ENCODE results near the gene C1QL1. TPM values are rescaled to one million over a fixed set of nuclear protein-coding genes. Genes with fewer than 3 reads are reported as not detected.

C1QL1 gene
- polyA plus RNA-seq, 2 donors, result 0.57 to 0.79 TPM

DNA sequence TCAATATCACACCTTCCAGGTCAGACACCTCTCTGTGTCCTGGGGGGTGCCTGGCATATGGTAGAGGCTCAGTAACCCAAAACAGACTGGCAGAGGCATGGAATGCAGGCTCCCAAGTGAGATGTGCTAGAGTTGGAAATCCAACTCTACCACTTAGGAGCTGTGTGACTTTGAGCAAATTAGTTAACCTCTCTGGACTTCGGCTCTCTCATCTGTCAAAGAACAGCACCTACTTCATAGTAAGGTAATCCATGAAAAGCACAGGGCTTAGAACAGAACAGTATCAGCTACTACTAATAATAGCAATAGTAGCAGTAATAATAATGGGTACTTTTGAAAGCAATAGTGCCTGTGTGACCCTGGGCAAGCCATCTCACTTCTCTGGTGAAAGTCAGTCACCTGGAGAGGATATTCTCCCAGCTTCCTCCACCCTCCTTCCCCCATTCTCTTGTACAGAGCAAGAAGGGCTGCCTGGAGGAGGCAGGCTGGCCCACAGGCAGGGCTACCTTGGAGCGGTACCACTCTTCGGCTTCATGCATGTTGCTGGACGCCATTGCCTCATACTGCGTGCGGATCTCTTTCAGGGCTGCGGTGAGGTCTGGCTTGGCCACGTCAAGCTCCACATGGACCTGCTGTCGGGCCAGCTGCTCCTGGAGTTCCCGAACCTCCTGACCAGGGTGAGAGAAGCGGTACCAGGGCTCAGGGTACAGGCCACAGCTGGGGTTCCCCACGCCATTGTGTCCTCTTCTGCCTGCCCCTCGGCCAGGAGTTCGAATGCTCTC is 55.1 kb downstream of the C1QL1 start:
- H3K36me3 ChIP-seq (ENCODE audit: control insufficient read depth in 2 of 2, insufficient read depth in 2 of 2, low read length in 1 of 2), result no peaks in the 10 kb centered on the region
- 88 to 91% methylated on average over 14 of the region's 14 CpGs for WGBS, 2 donors
- peaks cover 3 to 5% of the 10 kb centered on the region in 2 donors for H3K27me3 ChIP-seq (ENCODE audit: control insufficient read depth in 1 of 2, insufficient read depth in 2 of 2, low read length in 2 of 2)
- H3K9me3 ChIP-seq (ENCODE audit: control insufficient read depth in 2 of 2, insufficient read depth in 1 of 2, low read depth in 1 of 2, low read length in 1 of 2), result no peaks in the 10 kb centered on the region
- H3K4me3 ChIP-seq (ENCODE audit: low read depth in 1 of 2, low read length in 2 of 2), result no peak overlapping the region
- H3K27ac ChIP-seq (ENCODE audit: low read depth in 2 of 2, low read length in 1 of 2), result no peak overlapping the region
- H3K4me1 ChIP-seq (ENCODE audit: control insufficient read depth in 2 of 2, insufficient read depth in 2 of 2, low read length in 1 of 2), result peaks cover 7 to 15% of the 10 kb centered on the region in 2 donors

DNA sequence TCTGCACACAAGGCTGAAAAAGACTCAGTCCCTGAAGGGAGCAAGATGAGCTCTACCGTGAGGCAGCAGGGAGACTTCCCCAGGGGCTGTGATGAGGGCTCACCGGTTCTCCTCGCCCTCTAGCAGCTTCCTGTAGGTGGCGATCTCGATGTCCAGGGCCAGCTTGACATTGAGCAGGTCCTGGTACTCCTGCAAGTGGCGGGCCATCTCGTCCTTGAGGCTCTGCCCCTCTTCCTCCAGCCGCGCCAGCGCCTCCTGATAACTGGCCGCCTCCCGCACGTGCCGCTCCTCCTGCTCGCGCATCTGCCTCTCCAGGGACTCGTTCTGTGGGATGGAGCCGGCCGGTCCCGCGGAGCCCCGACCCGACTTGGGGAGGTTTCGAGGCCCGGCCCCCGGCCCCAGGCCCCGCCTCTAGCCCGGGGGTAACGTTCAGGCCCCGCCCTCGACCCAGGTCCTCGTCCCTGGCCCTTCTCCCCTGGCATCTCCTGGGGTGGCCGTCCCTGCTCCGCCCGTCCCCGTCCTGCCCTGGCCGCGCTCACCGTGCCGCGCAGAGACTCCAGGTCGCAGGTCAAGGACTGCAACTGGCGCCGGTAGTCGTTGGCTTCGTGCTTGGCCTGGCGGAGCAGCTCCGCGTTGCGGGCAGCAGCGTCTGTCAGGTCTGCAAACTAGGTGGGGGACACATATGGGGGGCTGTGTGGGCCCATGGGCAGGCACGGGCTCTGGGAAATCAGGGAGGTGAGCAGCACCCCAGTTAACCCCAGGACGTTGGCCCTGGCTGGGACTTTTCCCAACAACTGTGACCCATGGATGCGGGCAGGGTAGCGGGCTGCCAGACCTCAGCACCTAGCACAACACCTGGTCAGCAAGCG is 56.7 kb downstream of the C1QL1 start:
- H3K4me3 ChIP-seq (ENCODE audit: low read depth in 1 of 2, low read length in 2 of 2), result peak overlapping the region in 1 of 2 donors; percentile 10
- peaks cover 3 to 5% of the 10 kb centered on the region in 2 donors for H3K4me1 ChIP-seq (ENCODE audit: control insufficient read depth in 2 of 2, insufficient read depth in 2 of 2, low read length in 1 of 2)
- 16% methylated on average over 49 to 56 of the region's 56 CpGs for WGBS, 2 donors
- H3K9me3 ChIP-seq (ENCODE audit: control insufficient read depth in 2 of 2, insufficient read depth in 1 of 2, low read depth in 1 of 2, low read length in 1 of 2), result no peaks in the 10 kb centered on the region
- no peak overlapping the region for H3K27ac ChIP-seq (ENCODE audit: low read depth in 2 of 2, low read length in 1 of 2)
- H3K27me3 ChIP-seq (ENCODE audit: control insufficient read depth in 1 of 2, insufficient read depth in 2 of 2, low read length in 2 of 2), result peaks cover 3 to 5% of the 10 kb centered on the region in 2 donors
- no peaks in the 10 kb centered on the region for H3K36me3 ChIP-seq (ENCODE audit: control insufficient read depth in 2 of 2, insufficient read depth in 2 of 2, low read length in 1 of 2)

DNA sequence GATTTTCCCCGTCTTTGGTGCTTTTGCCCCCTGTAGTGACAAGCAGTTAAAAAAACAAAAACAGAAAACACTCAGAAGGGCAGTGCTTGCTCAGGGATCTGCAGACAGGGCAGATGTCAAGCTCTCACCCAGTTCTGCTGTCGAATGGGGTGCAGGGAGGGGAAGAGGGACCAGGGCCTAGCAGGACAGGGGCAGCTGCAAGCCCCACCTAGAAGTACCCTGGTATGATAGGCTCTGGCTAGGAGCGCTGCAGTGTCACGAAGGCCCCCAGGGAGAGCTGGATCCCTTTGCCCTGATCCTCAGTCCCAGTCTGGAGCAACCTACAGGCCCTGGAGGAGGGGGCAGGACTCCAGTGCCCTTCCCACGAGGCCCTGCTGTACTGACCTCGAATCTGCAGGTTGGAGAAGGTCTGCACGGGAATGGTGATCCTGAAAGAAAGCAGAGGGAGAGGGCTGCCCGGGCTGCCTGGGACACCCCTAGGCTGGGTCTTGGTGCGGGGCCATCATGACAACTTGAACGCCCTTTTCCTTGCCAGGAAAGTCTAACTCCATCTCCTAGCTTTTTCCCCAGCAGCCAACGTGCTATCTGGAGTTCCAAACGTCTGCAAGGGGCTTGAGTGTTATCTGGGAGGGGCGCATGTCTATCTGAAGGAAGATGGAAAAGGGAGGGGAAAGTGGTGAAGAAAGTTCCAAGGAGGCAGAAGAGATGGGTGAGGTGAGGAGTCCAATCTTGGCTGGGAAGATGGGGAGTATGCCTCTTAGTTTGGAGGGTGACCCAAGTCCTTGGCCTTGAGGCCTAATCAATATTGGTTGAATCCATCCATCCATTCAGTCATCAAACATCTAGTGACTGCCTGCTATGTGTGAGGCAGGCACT is 57.6 kb downstream of the C1QL1 start:
- Histone ChIP-seq H3K9me3 (ENCODE audit: control insufficient read depth in 2 of 2, insufficient read depth in 1 of 2, low read depth in 1 of 2, low read length in 1 of 2) (no peaks in the 10 kb centered on the region), H3K27ac (ENCODE audit: low read depth in 2 of 2, low read length in 1 of 2) (no peak overlapping the region), H3K4me3 (ENCODE audit: low read depth in 1 of 2, low read length in 2 of 2) (no peak overlapping the region), H3K4me1 (ENCODE audit: control insufficient read depth in 2 of 2, insufficient read depth in 2 of 2, low read length in 1 of 2) (peaks cover 3 to 5% of the 10 kb centered on the region in 2 donors), H3K36me3 (ENCODE audit: control insufficient read depth in 2 of 2, insufficient read depth in 2 of 2, low read length in 1 of 2) (no peaks in the 10 kb centered on the region), H3K27me3 (ENCODE audit: control insufficient read depth in 1 of 2, insufficient read depth in 2 of 2, low read length in 2 of 2) (peaks cover 3 to 5% of the 10 kb centered on the region in 2 donors)
- 83 to 84% methylated on average over 13 of the region's 13 CpGs for WGBS, 2 donors

Other genes with a start within 250 kb of the C1QL1 start
- under 1 TPM; 0.55 to 0.59 TPM for gene ADAM11, start 209.3 kb downstream of the C1QL1 start, polyA plus RNA-seq
- gene GJC1, start 138.0 kb downstream of the C1QL1 start, polyA plus RNA-seq, result 1 to 10 TPM in 1 of 2 donors, under 1 TPM in 1; 0.83 to 1.2 TPM
- 1 to 10 TPM; 2.8 to 3.5 TPM for gene HIGD1B, start 120.4 kb downstream of the C1QL1 start, polyA plus RNA-seq
- 10 to 100 TPM; 15.8 to 38.4 TPM for gene EFTUD2, start 68.9 kb downstream of the C1QL1 start, polyA plus RNA-seq
- gene GFAP, start 52.8 kb downstream of the C1QL1 start, polyA plus RNA-seq, result under 1 TPM in 1 of 2 donors, not detected in 1; 0.08 TPM
- gene KIF18B, start 20.5 kb downstream of the C1QL1 start, polyA plus RNA-seq, result 1 to 10 TPM; 4.3 to 7.3 TPM
- gene DCAKD, start 83.3 kb upstream of the C1QL1 start, polyA plus RNA-seq, result 10 to 100 TPM; 11.8 to 15.8 TPM
- gene NMT1, start 93.0 kb upstream of the C1QL1 start, polyA plus RNA-seq, result 10 to 100 TPM; 30.1 to 32.9 TPM
- gene PLCD3, start 164.2 kb upstream of the C1QL1 start, polyA plus RNA-seq, result 10 to 100 TPM; 34.2 to 47.3 TPM
- gene ACBD4, start 167.4 kb upstream of the C1QL1 start, polyA plus RNA-seq, result 1 to 10 TPM; 5.9 to 8.8 TPM
- gene HEXIM1, start 180.2 kb upstream of the C1QL1 start, polyA plus RNA-seq, result 10 to 100 TPM; 20.4 to 24.2 TPM
- 1 to 10 TPM; 3.7 to 4.5 TPM for gene HEXIM2, start 193.6 kb upstream of the C1QL1 start, polyA plus RNA-seq

All from esophagus (tissue), 2 donors.